T-helper 2 cell (primary cell): Measurements from ENCODE around the gene PLG.
"Not testable (repeated sequence)": the region's sequence is repeated elsewhere in the genome, so short reads cannot be mapped to it uniquely, and the experiment has no call there.

Experiments
- DNase-seq, 5 experiments: peaks; one replicate each; pipeline versions ENCODE4 v3.0.0 to v3.0.0-alpha.2; 2012 to 2022

Gene PLG

GRCh38 chr6:160708993-160709392 lies 6.9 kb downstream of the PLG start:
- DNase-seq, result not testable (repeated sequence)

- DNase-seq, result no peak
These were observed 12.8 kb downstream of the PLG start for GRCh38 chr6:160714731-160715316.

GRCh38 chr6:160730911-160731310 lies 28.9 kb downstream of the PLG start:
- DNase-seq, result no peak

GRCh38 chr6:160733050-160733646 lies 31.1 kb downstream of the PLG start:
- DNase-seq, result peak in 1 of 5 experiments; percentile 55

GRCh38 chr6:160734627-160735026 lies 32.6 kb downstream of the PLG start:
- no peak for DNase-seq

GRCh38 chr6:160735523-160735922 lies 33.5 kb downstream of the PLG start:
- peak in 1 of 5 experiments; percentile 42 for DNase-seq

GRCh38 chr6:160737934-160738333 lies 35.9 kb downstream of the PLG start:
- DNase-seq, result no peak

GRCh38 chr6:160739955-160740354 lies 37.9 kb downstream of the PLG start:
- DNase-seq, result no peak

GRCh38 chr6:160741012-160741411 lies 39.0 kb downstream of the PLG start:
- DNase-seq, result peak in 1 of 5 experiments; percentile 62

GRCh38 chr6:160742090-160742489 lies 40.0 kb downstream of the PLG start:
- DNase-seq, result no peak

- DNase-seq, result no peak
These were observed 48.2 kb downstream of the PLG start for GRCh38 chr6:160750276-160750689.

GRCh38 chr6:160753211-160753610 lies 51.2 kb downstream of the PLG start:
- not testable (repeated sequence) for DNase-seq

GRCh38 chr6:160755165-160755564 lies 53.1 kb downstream of the PLG start:
- no peak for DNase-seq

GRCh38 chr6:160756021-160756420 lies 54.0 kb downstream of the PLG start:
- DNase-seq, result no peak

GRCh38 chr6:160756871-160757270 lies 54.8 kb downstream of the PLG start:
- no peak for DNase-seq

GRCh38 chr6:160764847-160765246 lies 62.8 kb downstream of the PLG start:
- no peak for DNase-seq

GRCh38 chr6:160765412-160765811 lies 63.4 kb downstream of the PLG start:
- DNase-seq, result no peak

- DNase-seq, result no peak
These were observed 64.6 kb downstream of the PLG start for GRCh38 chr6:160766657-160766988.

- peak in 3 of 5 experiments; percentile 13 to 61 (median 15) for DNase-seq
These were observed 65.1 kb downstream of the PLG start for GRCh38 chr6:160766989-160767646.

- no peak for DNase-seq
These were observed 65.6 kb downstream of the PLG start for GRCh38 chr6:160767647-160768019.

GRCh38 chr6:160768101-160768500 lies 66.1 kb downstream of the PLG start:
- no peak for DNase-seq

- DNase-seq, result no peak
These were observed 72.4 kb downstream of the PLG start for GRCh38 chr6:160774399-160774798.

GRCh38 chr6:160775792-160776580 lies 73.9 kb downstream of the PLG start:
- no peak for DNase-seq

- DNase-seq, result not testable (repeated sequence)
These were observed 77.1 kb downstream of the PLG start for GRCh38 chr6:160779095-160779494.
